ENCODE results near the gene USP36.

GRCh38 chr17:78829477-78829876 is 11.1 kb downstream of the USP36 start:
- TF ChIP-seq CTCF (IDR thresholded peaks at IDR 0.05; ENCODE audit: low read depth, low read length, missing input control), result no peak
- no peak for TF ChIP-seq SP1 (IDR thresholded peaks at IDR 0.05)
- no peak for TF ChIP-seq EGR1 (IDR thresholded peaks at IDR 0.05; ENCODE audit: low read depth in 2 of 2)
- no peak for TF ChIP-seq GABPA (IDR thresholded peaks at IDR 0.05 in 1 of 2, conservative IDR thresholded peaks at IDR 0.05 in 1 of 2)
- no peak for TF ChIP-seq TAF1 (conservative IDR thresholded peaks at IDR 0.05)
- no peak for TF ChIP-seq RAD21 (IDR thresholded peaks at IDR 0.05)
